HepG2 (cell line): Measurements from ENCODE around the gene HAGHL. TPM values are rescaled to one million over a fixed set of nuclear protein-coding genes. Genes with fewer than 3 reads are reported as not detected.

Experiments used
- AHR ChIP-seq: IDR thresholded peaks from 2 replicates; pipeline ENCODE4 v1.6.1; 2018; ENCODE audit warnings: missing genetic modification reagents, missing compliant biosample characterization
- CHD4 ChIP-seq: fragments of 200-600 bp; sonication (generic); IDR thresholded peaks from 2 replicates; pipeline ENCODE4 v1.7.0; 2017; ENCODE audit warnings: mild to moderate bottlenecking, low read length, borderline replicate concordance
- KDM3A ChIP-seq: IDR thresholded peaks from 2 replicates; pipeline ENCODE4 v1.6.1; 2018; ENCODE audit warnings: low read depth, missing compliant biosample characterization
- KLF13 ChIP-seq: sonication (generic); formaldehyde crosslinking; IDR thresholded peaks from 2 replicates; pipeline ENCODE4 v1.4.0; 2020; ENCODE audit warnings: mild to moderate bottlenecking, missing genetic modification reagents
- SMARCE1 ChIP-seq: fragments of 450-650 bp; IDR thresholded peaks from 2 replicates; pipeline ENCODE4 v1.6.1; 2017; ENCODE audit warnings: borderline replicate concordance
- SOX6 ChIP-seq, 2 experiments: fragments of 450-650 bp in 1 of 2; sonication (generic) in 1 of 2; formaldehyde crosslinking in 1 of 2; IDR thresholded peaks; 2 replicates each; pipeline versions ENCODE4 v1.4.0 to v1.6.1; 2017 to 2020; ENCODE audit warnings: antibody characterized with exemption in 1 of 2, mild to moderate bottlenecking in 1 of 2, missing genetic modification reagents in 1 of 2
- SPEN ChIP-seq: sonication (generic); formaldehyde crosslinking; IDR thresholded peaks from 2 replicates; pipeline ENCODE4 v1.5.1; 2020; ENCODE audit warnings: low read depth, mild to moderate bottlenecking, missing genetic modification reagents
- TP53 ChIP-seq: sonication (generic); formaldehyde crosslinking; conservative IDR thresholded peaks from 2 replicates; pipeline ENCODE4 v1.4.0; 2020; ENCODE audit warnings: missing genetic modification reagents
- ZFP36L2 ChIP-seq: sonication (generic); formaldehyde crosslinking; IDR thresholded peaks from 2 replicates; pipeline ENCODE4 v1.4.0; 2020; ENCODE audit warnings: missing genetic modification reagents
- ZNF337 ChIP-seq: sonication (generic); formaldehyde crosslinking; IDR thresholded peaks from 2 replicates; pipeline ENCODE4 v1.5.1; 2020; ENCODE audit warnings: missing genetic modification reagents, low read depth, mild to moderate bottlenecking, borderline replicate concordance
- ZNF446 ChIP-seq: sonication (generic); formaldehyde crosslinking; IDR thresholded peaks from 2 replicates; pipeline ENCODE4 v1.5.0; 2020; ENCODE audit warnings: mild to moderate bottlenecking, missing genetic modification reagents
- ZNF574 ChIP-seq: sonication (generic); formaldehyde crosslinking; IDR thresholded peaks from 2 replicates; pipeline ENCODE4 v1.4.0; 2020; ENCODE audit warnings: missing genetic modification reagents
- polyA plus RNA-seq, 8 experiments: library from polyadenylated mRNA; depleted of rRNA in 3 of 8; stranded (reverse) in 7 of 8; unstranded in 1 of 8; fragments of >200 nt; fragmentation: Illumina TruSeq in 4 of 8; extraction: Trizol in 4 of 8; gene quantifications; 2 replicates each; pipeline versions ENCODE4 v1.2.1 to v1.2.3, GENCODE V29; 2011 to 2016; ENCODE audit warnings: low read depth in 4 of 8, missing spikeins in 1 of 8, mixed read lengths in 1 of 8; ENCODE audit not compliant: insufficient read depth in 1 of 8
- total RNA-seq, 5 experiments: library from RNA; depleted of rRNA; stranded (reverse); fragments of >200 nt; fragmentation: Illumina TruSeq; extraction: Trizol; gene quantifications; 2 replicates each; pipeline ENCODE4 v1.2.3, GENCODE V29; 2016; ENCODE audit warnings: low read depth in 1 of 5
- TF ChIP-seq, protein P1 (sequence below): conservative IDR thresholded peaks from 2 replicates; pipeline ENCODE4 v1.6.1; 2018; ENCODE audit warnings: missing genetic modification reagents
- TF ChIP-seq, protein P2 (sequence below): IDR thresholded peaks from 2 replicates; pipeline ENCODE4 v1.6.1; 2012; ENCODE audit warnings: inconsistent platforms
- TF ChIP-seq, protein P3 (sequence below): fragments of 450-650 bp; IDR thresholded peaks from 2 replicates; pipeline ENCODE4 v1.6.1; 2016

HAGHL gene
- total and polyA plus RNA-seq, 2 of the 13 experiments (the other 11 are each of a cell fraction or from before 2014, with no cell fraction given), result 3.4 to 8.4 TPM

DNA sequence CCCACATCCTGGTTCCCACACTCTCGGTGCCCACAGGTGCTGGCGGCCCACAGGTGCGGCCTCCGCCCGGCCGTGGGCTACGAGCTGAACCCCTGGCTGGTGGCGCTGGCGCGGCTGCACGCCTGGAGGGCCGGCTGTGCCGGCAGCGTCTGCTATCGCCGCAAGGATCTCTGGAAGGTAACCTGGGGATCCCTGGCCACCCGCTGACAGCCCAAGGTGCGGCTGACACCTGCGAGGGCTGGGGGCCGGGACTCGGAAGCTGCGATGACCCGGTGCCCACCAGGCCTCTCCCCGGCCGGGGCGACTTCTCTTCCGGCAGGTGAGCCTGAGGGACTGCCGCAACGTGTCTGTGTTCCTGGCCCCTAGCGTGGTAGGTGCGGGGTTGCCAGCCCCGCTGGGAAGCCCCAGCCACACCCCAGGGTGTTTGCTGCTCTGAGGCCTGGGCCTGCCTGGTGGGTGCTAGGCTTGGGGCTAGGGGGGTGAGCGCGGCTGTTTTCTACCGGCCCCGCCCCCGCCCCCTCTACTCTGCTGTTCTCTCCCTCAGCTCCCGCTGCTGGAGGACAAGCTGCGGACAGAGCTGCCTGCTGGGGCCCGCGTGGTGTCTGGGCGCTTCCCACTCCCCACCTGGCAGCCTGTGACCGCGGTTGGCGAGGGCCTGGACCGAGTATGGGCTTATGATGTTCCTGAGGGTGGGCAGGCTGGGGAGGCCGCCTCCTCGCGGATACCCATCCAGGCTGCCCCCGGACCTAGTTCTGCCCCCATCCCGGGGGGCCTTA, 5.0 kb upstream of the HAGHL start (continued):
- TF ChIP-seq ZNF574 (CRISPR knock-in tag) (no peak), SOX6 (IDR thresholded peaks at IDR 0.05) (no peak), SOX6 (CRISPR knock-in tag; IDR thresholded peaks at IDR 0.05) (0 out of 2 replicates have a peak, but pooled peaks have one; percentile 18), AHR (CRISPR knock-in tag) (no peak), KDM3A (CRISPR knock-in tag) (no peak), ZNF337 (CRISPR knock-in tag) (no peak), ZNF446 (CRISPR knock-in tag) (0 out of 2 replicates have a peak, but pooled peaks have one; percentile 5), SPEN (no peak), TP53 (CRISPR knock-in tag) (no peak), ZFP36L2 (CRISPR knock-in tag) (no peak), SMARCE1 (no peak), KLF13 (CRISPR knock-in tag) (no peak; the same call in 1 of the 2 replicates), CHD4 (no peak)
- TF ChIP-seq, protein P1, sequence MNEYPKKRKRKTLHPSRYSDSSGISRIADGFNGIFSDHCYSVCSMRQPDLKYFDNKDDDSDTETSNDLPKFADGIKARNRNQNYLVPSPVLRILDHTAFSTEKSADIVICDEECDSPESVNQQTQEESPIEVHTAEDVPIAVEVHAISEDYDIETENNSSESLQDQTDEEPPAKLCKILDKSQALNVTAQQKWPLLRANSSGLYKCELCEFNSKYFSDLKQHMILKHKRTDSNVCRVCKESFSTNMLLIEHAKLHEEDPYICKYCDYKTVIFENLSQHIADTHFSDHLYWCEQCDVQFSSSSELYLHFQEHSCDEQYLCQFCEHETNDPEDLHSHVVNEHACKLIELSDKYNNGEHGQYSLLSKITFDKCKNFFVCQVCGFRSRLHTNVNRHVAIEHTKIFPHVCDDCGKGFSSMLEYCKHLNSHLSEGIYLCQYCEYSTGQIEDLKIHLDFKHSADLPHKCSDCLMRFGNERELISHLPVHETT (CRISPR knock-in tag), result no peak
- TF ChIP-seq, protein P2, sequence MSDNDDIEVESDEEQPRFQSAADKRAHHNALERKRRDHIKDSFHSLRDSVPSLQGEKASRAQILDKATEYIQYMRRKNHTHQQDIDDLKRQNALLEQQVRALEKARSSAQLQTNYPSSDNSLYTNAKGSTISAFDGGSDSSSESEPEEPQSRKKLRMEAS, result no peak
- TF ChIP-seq, protein P3, sequence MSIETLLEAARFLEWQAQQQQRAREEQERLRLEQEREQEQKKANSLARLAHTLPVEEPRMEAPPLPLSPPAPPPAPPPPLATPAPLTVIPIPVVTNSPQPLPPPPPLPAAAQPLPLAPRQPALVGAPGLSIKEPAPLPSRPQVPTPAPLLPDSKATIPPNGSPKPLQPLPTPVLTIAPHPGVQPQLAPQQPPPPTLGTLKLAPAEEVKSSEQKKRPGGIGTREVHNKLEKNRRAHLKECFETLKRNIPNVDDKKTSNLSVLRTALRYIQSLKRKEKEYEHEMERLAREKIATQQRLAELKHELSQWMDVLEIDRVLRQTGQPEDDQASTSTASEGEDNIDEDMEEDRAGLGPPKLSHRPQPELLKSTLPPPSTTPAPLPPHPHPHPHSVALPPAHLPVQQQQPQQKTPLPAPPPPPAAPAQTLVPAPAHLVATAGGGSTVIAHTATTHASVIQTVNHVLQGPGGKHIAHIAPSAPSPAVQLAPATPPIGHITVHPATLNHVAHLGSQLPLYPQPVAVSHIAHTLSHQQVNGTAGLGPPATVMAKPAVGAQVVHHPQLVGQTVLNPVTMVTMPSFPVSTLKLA, result no peak
